Aorta (tissue), 5 donors: Measurements from ENCODE around the gene SPC24. TPM values are rescaled to one million over a fixed set of nuclear protein-coding genes. Genes with fewer than 3 reads are reported as not detected.
"Not testable (repeated sequence)": the region's sequence is repeated elsewhere in the genome, so short reads cannot be mapped to it uniquely, and the experiment has no call there.

Experiments used
- ATAC-seq: fragments of 200-7000 bp; cut with Tn5 transposase; one replicate; pipeline ENCODE4 v1.9.1; 2022; ENCODE audit warnings: moderate library complexity; ENCODE audit not compliant: low FRiP score
- DNase-seq, 2 donors: peaks; one replicate each; pipeline ENCODE4 v3.0.0-alpha.2; 2020
- H3K27ac ChIP-seq, 2 donors: one replicate each; pipeline ENCODE4 v1.5.1; 2013; ENCODE audit warnings: low read length in 2 of 2, mild to moderate bottlenecking in 2 of 2, moderate library complexity in 2 of 2, control low read depth in 1 of 2, inconsistent platforms in 1 of 2, low read depth in 1 of 2
- H3K27me3 ChIP-seq, 2 donors: one replicate each; pipeline ENCODE4 v1.6.1; 2013; ENCODE audit warnings: control low read depth in 1 of 2, low read length in 1 of 2, mild to moderate bottlenecking in 1 of 2, moderate library complexity in 1 of 2; ENCODE audit not compliant: insufficient read depth in 2 of 2, control insufficient read depth in 1 of 2
- H3K36me3 ChIP-seq, 2 donors: one replicate each; pipeline ENCODE4 v1.6.1; 2013; ENCODE audit warnings: control low read depth in 1 of 2, low read length in 1 of 2, mild to moderate bottlenecking in 1 of 2; ENCODE audit not compliant: insufficient read depth in 2 of 2, control insufficient read depth in 1 of 2
- H3K4me1 ChIP-seq, 2 donors: one replicate each; pipeline ENCODE4 v1.6.1; 2013; ENCODE audit warnings: low read length in 2 of 2, control low read depth in 1 of 2, mild to moderate bottlenecking in 1 of 2, moderate library complexity in 1 of 2; ENCODE audit not compliant: insufficient read depth in 2 of 2, control insufficient read depth in 1 of 2
- H3K4me3 ChIP-seq, 2 donors: one replicate each; pipeline ENCODE4 v1.5.1; 2013; ENCODE audit warnings: low read length in 2 of 2, control low read depth in 1 of 2, mild to moderate bottlenecking in 1 of 2
- H3K9me3 ChIP-seq: one replicate; pipeline ENCODE4 v1.6.1; 2013; ENCODE audit warnings: mild to moderate bottlenecking, low read length; ENCODE audit not compliant: control insufficient read depth
- WGBS, 2 donors: extraction: QIAGEN DNeasy Blood & Tissue Kit; methylation state at CpG; one replicate each; pipeline ENCODE4 v1.1.7; 2013; 5-methylcytosine and 5-hydroxymethylcytosine counted together
- intact Hi-C, 2 donors: fragments of 100-400 bp; cut with DNase I; formaldehyde crosslinking; loops; one replicate each; pipeline versions ENCODE4 v1.14.2 to v1.15.0; 2022
- polyA plus RNA-seq, 2 donors: library from polyadenylated mRNA; stranded (reverse); fragments of 200-250 nt; gene quantifications; one replicate each; pipeline ENCODE4 v1.2.3, GENCODE V29; 2013
- total RNA-seq, 2 donors: library from RNA; stranded (reverse); fragmentation: NEBNext Ultra II Directional; extraction: Animal tissue kit (Norgen Biotek cat#: 25700); gene quantifications; one replicate each; pipeline ENCODE4 v1.2.1, GENCODE V29; 2021
- donor health status: healthy with polysubstance abuse.
- donor health status: Bipolar disorder and iron deficiency.
- donor health status: DM: no; HTN: no; CAD: no.
- donor health status: DM: no; HTN: no; CAD: no.
- donor health status: DM: yes; HTN: yes; CAD: no.

SPC24 gene
- total and polyA plus RNA-seq, 4 donors = 0.43 to 2.9 (median 1.1) TPM

DNA sequence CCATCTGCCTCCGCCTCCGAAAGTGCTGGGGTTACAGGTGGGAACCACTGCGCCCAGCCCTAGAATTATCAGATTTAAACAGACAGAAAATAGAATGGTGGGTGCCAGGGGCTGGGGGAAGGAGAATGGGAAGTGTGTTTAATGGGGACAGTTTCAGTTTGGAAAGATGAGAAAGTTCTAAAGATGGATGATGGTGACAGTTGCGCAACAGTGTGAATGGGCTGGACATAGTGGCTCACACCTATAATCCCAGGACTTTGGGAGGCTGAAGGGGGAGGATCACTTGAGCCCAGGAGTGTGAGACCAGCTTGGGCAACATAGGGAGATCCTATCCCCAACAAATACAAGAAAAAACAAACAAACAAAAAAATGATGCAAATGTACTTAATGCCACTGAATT lies 25.9 kb upstream of the SPC24 start:
- Histone ChIP-seq H3K36me3 (peaks cover 0 to 3% of the 10 kb centered on the region in 2 donors), H3K9me3 (no peaks in the 10 kb centered on the region), H3K4me1 (peaks cover 0 to 5% of the 10 kb centered on the region in 2 donors), H3K27ac (no peak overlapping the region), H3K27me3 (no peaks in the 10 kb centered on the region), H3K4me3 (no peak overlapping the region)
- DNase-seq (no peak), ATAC-seq (no peak)
- WGBS, 2 donors = 86 to 88% methylated on average over 4 of the region's 4 CpGs
- intact Hi-C loops = no loop called here

DNA sequence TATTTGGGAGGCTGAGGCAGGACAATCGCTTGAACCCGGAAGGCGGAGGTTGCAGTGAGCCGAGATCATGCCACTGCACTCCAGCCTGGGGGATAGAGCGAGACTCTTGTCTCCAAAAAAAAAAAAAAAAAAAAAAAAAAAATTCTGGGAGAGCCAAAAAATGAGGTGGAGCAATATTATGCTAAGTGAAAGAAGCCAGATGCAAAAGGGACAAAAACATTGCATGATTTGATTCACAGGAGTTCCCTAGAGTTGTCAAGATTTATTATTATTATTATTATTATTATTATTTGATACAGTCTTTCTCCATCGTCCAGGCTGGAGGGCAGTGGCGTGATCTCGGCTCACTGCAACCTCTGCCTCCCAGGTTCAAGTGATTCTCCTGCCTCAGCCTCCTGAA lies 25.4 kb upstream of the SPC24 start:
- H3K4me3 ChIP-seq, DNase-seq, intact Hi-C loops, H3K9me3 ChIP-seq, H3K4me1 ChIP-seq, H3K27me3 ChIP-seq, H3K36me3 ChIP-seq: not testable (repeated sequence)
- WGBS, 2 donors = 14 to 20% methylated on average over 8 of the region's 8 CpGs
- ATAC-seq = peak; percentile 17
- H3K27ac ChIP-seq = peak overlapping the region in 1 of 2 donors; percentile 17

DNA sequence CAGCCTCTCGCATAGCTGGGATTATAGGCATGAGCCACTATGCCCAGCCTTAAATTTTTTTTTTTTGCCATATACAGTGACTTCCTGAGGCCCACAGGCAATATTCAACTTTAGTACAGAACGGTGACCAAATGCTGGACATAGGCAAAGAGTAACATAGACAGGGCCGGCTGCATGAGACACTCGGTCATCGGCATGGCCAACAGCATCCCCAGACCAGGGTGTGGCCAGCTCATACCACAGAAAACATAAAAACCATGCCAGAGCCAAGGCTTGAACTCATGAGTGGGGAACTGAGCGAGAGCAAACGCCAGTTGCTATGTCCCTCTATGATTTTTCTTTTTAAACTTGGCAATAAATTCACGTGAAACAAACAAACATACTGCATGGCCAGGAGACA lies 24.8 kb upstream of the SPC24 start:
- Histone ChIP-seq H3K27ac (peak overlapping the region in 1 of 2 donors; percentile 26), H3K9me3 (no peaks in the 10 kb centered on the region), H3K4me3 (no peak overlapping the region), H3K4me1 (peaks cover 0 to 2% of the 10 kb centered on the region in 2 donors), H3K27me3 (no peaks in the 10 kb centered on the region), H3K36me3 (peaks cover 0 to 5% of the 10 kb centered on the region in 2 donors)
- intact Hi-C loops = no loop called here
- ATAC-seq (peak; percentile 66), DNase-seq (no peak)
- WGBS, 2 donors = 9% methylated on average over 8 of the region's 8 CpGs

DNA sequence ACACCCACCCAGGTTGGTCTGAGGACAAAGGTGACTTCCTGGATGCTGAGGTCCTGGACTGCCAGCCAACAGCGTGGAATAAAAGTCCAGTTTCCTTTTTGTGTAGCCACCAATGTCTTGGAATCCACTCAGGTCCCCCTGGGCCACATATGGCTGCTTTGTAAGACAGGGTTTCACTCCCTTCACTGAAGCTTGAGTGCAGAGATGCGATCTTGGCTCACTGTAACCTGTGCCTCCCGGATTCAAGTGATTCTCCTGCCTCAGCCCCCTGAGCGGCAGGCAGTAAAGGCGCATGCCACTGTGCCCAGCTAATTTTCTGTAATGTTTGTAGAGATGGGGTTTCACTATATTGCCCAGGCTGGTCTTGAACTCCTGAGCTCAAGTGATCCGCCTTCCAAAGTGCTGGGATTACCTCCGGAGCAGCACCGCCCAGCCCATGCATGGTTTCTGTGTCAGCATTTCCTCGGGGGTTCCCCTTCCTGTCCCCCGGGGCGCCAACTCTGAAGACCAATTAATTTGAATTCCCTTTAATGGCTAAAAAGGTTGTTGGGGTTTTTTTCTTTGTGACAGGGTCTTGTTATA lies 24.2 kb upstream of the SPC24 start:
- no peak overlapping the region for H3K4me3 ChIP-seq
- WGBS, 2 donors = 44 to 45% methylated on average over 11 of the region's 11 CpGs
- ATAC-seq (no peak), DNase-seq (peak in 1 of 2 donors; percentile 81)
- peak overlapping the region in 1 of 2 donors; percentile 4 for H3K27ac ChIP-seq
- H3K36me3 ChIP-seq = peaks cover 1 to 5% of the 10 kb centered on the region in 2 donors
- intact Hi-C loops = no loop called here
- no peaks in the 10 kb centered on the region for H3K9me3 ChIP-seq
- no peaks in the 10 kb centered on the region for H3K27me3 ChIP-seq
- peaks cover 0 to 2% of the 10 kb centered on the region in 2 donors for H3K4me1 ChIP-seq

DNA sequence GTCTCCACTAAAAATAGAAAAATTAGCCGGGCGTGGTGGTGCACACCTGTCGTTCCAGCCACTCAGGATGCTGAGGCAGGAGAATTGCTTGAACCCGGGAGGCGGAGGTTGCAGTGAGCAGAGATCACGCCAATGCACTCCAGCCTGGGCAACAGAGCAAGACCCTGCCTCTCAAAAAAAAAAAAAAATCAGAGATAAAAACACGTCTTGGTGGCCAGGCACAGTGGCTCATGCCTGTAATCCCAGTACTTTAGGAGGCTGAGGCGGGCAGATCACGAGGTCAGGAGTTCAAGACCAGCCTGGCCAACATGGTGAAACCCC lies 23.5 kb upstream of the SPC24 start:
- 50% methylated on average over 9 of the region's 9 CpGs for WGBS, 2 donors
- ATAC-seq, H3K27me3 ChIP-seq, H3K4me3 ChIP-seq, DNase-seq, H3K36me3 ChIP-seq, H3K4me1 ChIP-seq, H3K27ac ChIP-seq, H3K9me3 ChIP-seq, intact Hi-C loops: not testable (repeated sequence)

DNA sequence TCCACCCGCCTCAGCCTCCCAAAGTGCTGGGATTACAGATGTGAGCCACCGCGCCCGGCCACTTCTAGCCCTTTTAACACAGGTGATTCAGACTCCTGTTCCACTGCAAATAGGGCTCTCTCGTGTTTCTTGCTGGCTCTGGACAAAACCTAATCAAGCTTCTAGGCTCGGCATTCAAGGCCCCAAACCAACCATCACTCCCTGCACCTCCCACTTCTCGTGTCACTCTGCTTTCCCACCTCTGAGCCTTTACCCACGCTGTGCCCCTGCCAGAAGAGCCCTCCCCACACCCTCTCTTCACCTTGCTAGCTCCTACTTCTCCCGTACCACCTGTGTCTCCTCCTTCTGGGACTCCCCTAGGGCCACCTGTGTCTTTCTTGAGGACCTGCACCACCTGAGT lies 22.0 kb upstream of the SPC24 start:
- WGBS, 2 donors = 80 to 84% methylated on average over 9 of the region's 9 CpGs
- H3K4me1 ChIP-seq = peaks cover 0 to 2% of the 10 kb centered on the region in 2 donors

DNA sequence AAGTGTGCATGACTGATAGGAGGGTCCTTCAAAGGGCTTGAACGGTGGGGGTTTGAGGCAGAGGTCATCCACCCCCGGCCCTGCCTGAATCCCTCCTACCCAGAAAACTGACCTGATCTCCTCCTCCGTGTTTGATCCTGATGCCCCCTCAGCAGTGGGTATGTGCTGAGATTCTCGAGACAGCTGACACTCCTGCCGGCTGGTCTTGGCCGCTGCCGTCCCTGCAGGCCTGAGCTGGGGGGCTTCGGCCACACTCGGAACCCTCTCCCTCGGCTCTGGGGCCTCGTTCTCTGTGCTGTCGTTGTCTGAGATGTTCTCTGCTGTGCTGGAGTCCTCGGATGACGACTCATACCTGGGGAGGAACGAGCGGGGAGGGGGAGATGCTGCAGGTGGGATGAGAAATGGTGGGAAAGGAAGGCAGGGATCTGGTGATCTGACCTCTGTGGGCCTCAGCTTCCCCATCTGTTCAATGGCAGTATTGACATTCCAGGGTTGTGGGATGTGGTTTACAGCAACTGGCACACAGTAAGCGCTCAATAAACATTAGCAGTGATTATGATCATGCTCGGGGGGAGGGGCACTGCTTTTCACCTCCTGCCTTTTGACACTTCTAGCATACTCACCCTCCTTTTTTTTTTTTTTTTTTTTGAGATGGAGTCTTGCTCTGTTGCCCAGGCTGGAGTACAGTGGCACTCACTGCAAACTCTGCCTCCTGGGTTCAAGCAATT lies 21.0 kb upstream of the SPC24 start:
- Histone ChIP-seq H3K27ac (no peak overlapping the region), H3K9me3 (no peaks in the 10 kb centered on the region), H3K4me3 (no peak overlapping the region), H3K4me1 (peaks cover 0 to 2% of the 10 kb centered on the region in 2 donors), H3K36me3 (peaks cover 2 to 10% of the 10 kb centered on the region in 2 donors), H3K27me3 (no peaks in the 10 kb centered on the region)
- ATAC-seq (no peak), DNase-seq (peak in 1 of 2 donors; percentile 57)
- WGBS, 2 donors = 88 to 90% methylated on average over 18 of the region's 18 CpGs
- intact Hi-C loops = no loop called here

More for the DNA sequence above, 22.0 kb upstream of the SPC24 start:
- Histone ChIP-seq H3K27ac (no peak overlapping the region), H3K27me3 (no peaks in the 10 kb centered on the region), H3K4me3 (no peak overlapping the region), H3K9me3 (no peaks in the 10 kb centered on the region), H3K36me3 (peaks cover 2 to 8% of the 10 kb centered on the region in 2 donors)
- no peak for ATAC-seq
- intact Hi-C loops = no loop called here
- DNase-seq = no peak

DNA sequence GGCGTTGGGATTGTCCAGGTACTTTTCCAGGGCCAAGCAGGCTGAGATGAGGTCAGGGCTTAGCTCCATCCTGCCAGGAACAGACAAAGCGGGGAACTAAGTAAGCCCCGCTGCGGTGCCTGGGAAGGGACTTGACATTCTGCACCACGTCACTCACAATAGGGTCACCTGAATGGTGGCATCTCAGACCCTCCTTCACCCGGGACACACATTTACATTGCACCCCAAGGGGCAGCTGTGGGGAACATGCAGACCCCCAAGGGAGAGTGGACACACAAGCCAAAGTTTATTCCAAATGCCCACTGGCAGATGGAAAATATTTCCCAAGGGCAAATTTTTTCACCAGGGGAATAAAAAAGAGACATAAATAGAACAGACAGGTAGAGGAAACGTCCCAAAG lies 20.3 kb upstream of the SPC24 start:
- ATAC-seq = no peak
- Histone ChIP-seq H3K27ac (no peak overlapping the region), H3K36me3 (peaks cover 2 to 10% of the 10 kb centered on the region in 2 donors), H3K9me3 (no peaks in the 10 kb centered on the region), H3K4me1 (peaks cover 0 to 2% of the 10 kb centered on the region in 2 donors), H3K4me3 (no peak overlapping the region), H3K27me3 (no peaks in the 10 kb centered on the region)
- 72 to 74% methylated on average over 7 of the region's 7 CpGs for WGBS, 2 donors
- DNase-seq = no peak
- intact Hi-C loops = no loop called here

DNA sequence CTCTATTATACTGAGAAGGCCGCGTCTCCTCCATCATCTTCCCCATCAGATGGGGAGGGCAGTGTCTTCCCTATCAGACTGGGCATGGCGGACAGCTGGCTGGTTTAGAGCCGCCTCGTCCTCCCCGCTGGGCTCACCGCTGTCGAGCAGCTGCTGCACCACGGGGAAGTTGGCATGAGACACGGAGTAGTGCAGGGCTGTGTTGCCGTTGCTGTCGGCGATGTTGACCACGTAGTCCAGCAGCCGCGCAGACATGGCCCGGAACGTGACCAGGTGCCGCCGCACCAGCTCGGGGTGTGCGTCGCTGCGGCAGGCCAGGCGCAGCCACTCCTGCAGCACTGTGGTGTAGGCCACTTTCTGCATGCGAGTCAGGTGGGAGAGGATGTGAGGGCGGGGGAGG lies 18.8 kb upstream of the SPC24 start:
- no peak for DNase-seq
- peaks cover 2 to 14% of the 10 kb centered on the region in 2 donors for H3K36me3 ChIP-seq

More for the DNA sequence above, 18.8 kb upstream of the SPC24 start:
- intact Hi-C loops = no loop called here
- H3K27ac ChIP-seq = no peak overlapping the region
- H3K4me1 ChIP-seq = no peaks in the 10 kb centered on the region
- no peak for ATAC-seq
- H3K27me3 ChIP-seq = no peaks in the 10 kb centered on the region
- no peak overlapping the region for H3K4me3 ChIP-seq
- H3K9me3 ChIP-seq = no peaks in the 10 kb centered on the region
- WGBS, 2 donors = 91% methylated on average over 27 of the region's 27 CpGs
